ENCODE data around the gene G6PD. TPM values are rescaled to one million over a fixed set of nuclear protein-coding genes. Genes with fewer than 3 reads are reported as not detected.
"Not testable (repeated sequence)": the region's sequence is repeated elsewhere in the genome, so short reads cannot be mapped to it uniquely, and the experiment has no call there.

G6PD gene
- 100 to 1,000 TPM in 2 of 4 donors, 10 to 100 TPM in 2; 47.2 to 288 (median 158) TPM for total RNA-seq

GRCh38 chrX:154546354-154547244 lies at the start of gene G6PD:
TSS of gene G6PD (minus strand) at chrX:154546846. CDS start at chrX:154546155, 691 bp downstream.
- Histone ChIP-seq H3K4me3 (replicated peaks in 1 of 3) (peak within 1 kb of the TSS; percentile 22 to 55 (median 49)), H3K27me3 (no peaks in the 10 kb centered on the region), H3K9me3 (no peaks in the 10 kb centered on the region), H3K4me1 (peaks cover 17 to 37% of the 10 kb centered on the region in 2 donors), H3K36me3 (no peaks in the 10 kb centered on the region), H3K27ac (peak within 1 kb of the TSS; percentile 61 to 84 (median 83))
- intact Hi-C loops (cut with DNase I), result no loop called here
- 0% methylated on average over 1 of the region's 92 CpGs; no CpG with 5 or more reads in 1 of the 2 donors for WGBS, 2 donors
- TF ChIP-seq CTCF (IDR thresholded peaks at IDR 0.05), result no peak
- TF ChIP-seq POLR2A (IDR thresholded peaks at IDR 0.05), result peak in 1 of 2 donors; percentile 68
- peak; percentile 75 to 81 for DNase-seq

GRCh38 chrX:154595559-154596249 lies 49.1 kb upstream of the G6PD start:
- Histone ChIP-seq H3K4me1 (no peaks in the 10 kb centered on the region), H3K27me3 (no peaks in the 10 kb centered on the region), H3K27ac (no peak overlapping the region), H3K4me3 (replicated peaks in 1 of 3) (no peak overlapping the region), H3K9me3 (no peaks in the 10 kb centered on the region), H3K36me3 (no peaks in the 10 kb centered on the region)
- intact Hi-C loops (cut with DNase I), result no loop called here
- TF ChIP-seq POLR2A (IDR thresholded peaks at IDR 0.05) (no peak), CTCF (IDR thresholded peaks at IDR 0.05) (peak in 1 of 6 experiments; percentile 12)
- DNase-seq, result no peak
- WGBS, 2 donors, result 69 to 81% methylated on average over 2 of the region's 2 CpGs

DNA sequence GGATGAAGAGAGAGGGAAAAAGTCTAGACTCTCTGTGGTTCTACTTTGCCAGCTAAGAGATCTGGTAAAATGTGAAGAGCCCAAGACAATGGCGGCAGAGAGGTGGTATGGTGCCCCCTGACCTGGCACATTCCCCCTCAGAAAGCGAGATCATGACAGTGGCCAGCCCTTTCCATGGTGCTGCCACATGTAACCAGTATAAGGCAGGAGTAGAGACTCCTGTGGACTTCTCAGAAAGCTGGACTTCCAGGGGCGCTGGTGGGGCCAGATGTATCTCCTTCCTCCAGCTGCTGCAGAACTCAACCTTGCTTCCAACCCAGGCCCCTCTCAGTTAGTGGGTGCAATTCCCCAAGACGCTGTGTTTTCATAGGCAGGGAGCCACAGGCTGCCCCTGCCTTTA lies 47.8 kb upstream of the G6PD start:
- no peaks in the 10 kb centered on the region for H3K9me3 ChIP-seq
- no peak overlapping the region for H3K27ac ChIP-seq
- WGBS, 2 donors, result 83 to 93% methylated on average over 2 to 4 of the region's 4 CpGs
- H3K27me3 ChIP-seq, result no peaks in the 10 kb centered on the region
- intact Hi-C loops (cut with DNase I), result no loop called here
- H3K4me3 ChIP-seq (replicated peaks in 1 of 3), result no peak overlapping the region
- no peak for DNase-seq
- H3K4me1 ChIP-seq, result no peaks in the 10 kb centered on the region
- TF ChIP-seq POLR2A (IDR thresholded peaks at IDR 0.05) (no peak), CTCF (IDR thresholded peaks at IDR 0.05) (no peak)
- no peaks in the 10 kb centered on the region for H3K36me3 ChIP-seq

- Histone ChIP-seq H3K27me3 (no peaks in the 10 kb centered on the region), H3K4me3 (replicated peaks in 1 of 3) (no peak overlapping the region), H3K36me3 (no peaks in the 10 kb centered on the region), H3K9me3 (no peaks in the 10 kb centered on the region), H3K4me1 (no peaks in the 10 kb centered on the region), H3K27ac (no peak overlapping the region)
- no peak for DNase-seq
- intact Hi-C loops (cut with DNase I), result no loop called here
- TF ChIP-seq POLR2A (IDR thresholded peaks at IDR 0.05) (no peak), CTCF (IDR thresholded peaks at IDR 0.05) (no peak)
- 82 to 95% methylated on average over 3 to 5 of the region's 5 CpGs for WGBS, 2 donors
These were observed 46.6 kb upstream of the G6PD start for GRCh38 chrX:154593201-154593600.

DNA sequence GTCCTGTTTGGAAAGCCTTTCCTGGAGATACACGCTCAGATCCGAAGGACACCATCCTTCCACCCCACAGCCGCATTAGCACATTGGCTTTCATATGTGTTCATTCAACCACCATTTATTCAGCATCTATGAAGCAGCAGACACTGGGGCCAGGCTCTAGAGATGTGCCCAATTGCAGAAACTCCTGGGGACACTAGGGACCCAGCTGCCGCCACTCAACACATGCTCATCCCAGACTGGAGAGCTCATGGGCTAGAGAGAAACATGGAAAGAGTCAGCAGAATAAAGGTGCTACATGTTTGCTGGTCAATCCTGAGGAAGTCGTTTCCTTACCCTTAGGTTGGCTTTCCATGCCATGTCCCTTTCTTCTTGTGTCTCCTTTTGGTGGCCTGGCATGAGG lies 45.9 kb upstream of the G6PD start:
- DNase-seq, result no peak

DNA sequence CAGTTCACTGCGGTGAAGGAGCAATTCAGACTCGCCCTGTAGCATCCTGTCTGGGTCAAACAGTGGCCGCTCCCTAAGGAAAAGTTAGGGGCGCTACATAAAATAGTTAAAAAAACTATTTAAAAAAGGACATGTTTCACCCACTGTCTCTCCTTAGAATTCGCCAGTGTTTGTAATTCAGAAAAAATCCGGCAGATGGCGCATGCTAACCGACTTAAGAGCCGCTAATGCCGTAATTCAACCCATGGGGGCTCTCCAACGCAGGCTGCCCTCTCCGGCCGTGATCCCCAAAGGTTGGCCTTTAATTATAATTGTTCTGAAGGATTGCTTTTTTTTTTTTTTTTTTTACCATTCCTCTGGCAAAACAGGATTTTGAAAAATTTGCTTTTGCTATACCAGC lies 43.8 kb upstream of the G6PD start:
- intact Hi-C loops (cut with DNase I); H3K4me1 ChIP-seq; H3K27ac ChIP-seq; H3K9me3 ChIP-seq; H3K4me3 ChIP-seq (replicated peaks in 1 of 3); H3K36me3 ChIP-seq; H3K27me3 ChIP-seq; DNase-seq: not testable (repeated sequence)
- 53% methylated on average over 4 of the region's 13 CpGs; no CpG with 5 or more reads in 1 of the 2 donors for WGBS, 2 donors

More for the DNA sequence above, 45.9 kb upstream of the G6PD start:
- no peaks in the 10 kb centered on the region for H3K9me3 ChIP-seq
- no peak overlapping the region for H3K27ac ChIP-seq
- no peak for TF ChIP-seq CTCF (IDR thresholded peaks at IDR 0.05)
- TF ChIP-seq POLR2A (IDR thresholded peaks at IDR 0.05), result no peak
- H3K27me3 ChIP-seq, result no peaks in the 10 kb centered on the region
- no peaks in the 10 kb centered on the region for H3K36me3 ChIP-seq
- no peak overlapping the region for H3K4me3 ChIP-seq (replicated peaks in 1 of 3)
- no peaks in the 10 kb centered on the region for H3K4me1 ChIP-seq
- WGBS, 2 donors, result 92 to 93% methylated on average over 5 of the region's 5 CpGs
- intact Hi-C loops (cut with DNase I), result no loop called here

GRCh38 chrX:154584585-154585183 lies 38.0 kb upstream of the G6PD start, which contains the start of gene CTAG1A:
TSS of gene CTAG1A (plus strand) at chrX:154585133. CDS start at chrX:154585207, 74 bp downstream.
- intact Hi-C loops (cut with DNase I), result not testable (repeated sequence)
- WGBS, 2 donors, result no CpG with 5 or more reads among the region's 39 CpGs

More at GRCh38 chrX:154584585-154585183, 38.0 kb upstream of the G6PD start, which contains the start of gene CTAG1A:
- not testable (repeated sequence) for H3K27ac ChIP-seq; H3K27me3 ChIP-seq; H3K9me3 ChIP-seq; H3K4me1 ChIP-seq; DNase-seq; H3K4me3 ChIP-seq (replicated peaks in 1 of 3); H3K36me3 ChIP-seq

Data from thyroid gland (tissue), 4 donors.